Central memory CD8-positive, alpha-beta T cell (primary cell): ENCODE measurements around the gene ACP1.
A peak's percentile ranks its signal among the peaks of the same experiment; 100 is the strongest.

Experiments used
- ATAC-seq: fragments of 150-1000 bp; cut with Tn5 transposase; replicated peaks from 2 replicates; pipeline ENCODE4 v1.10.0; 2022; ENCODE audit warnings: mild to moderate bottlenecking, moderate FRiP score, moderate number of reproducible peaks; ENCODE audit not compliant: poor library complexity, severe bottlenecking; ENCODE audit errors: extremely low read depth
- DNase-seq, 2 donors: peaks; one replicate each; pipeline ENCODE4 v3.0.0; 2021; ENCODE audit warnings: low spot score in 2 of 2
- H3K27ac Mint-ChIP-seq: one replicate; pipeline ENCODE4 v1.8.0; 2022; ENCODE audit warnings: low read depth, mild to moderate bottlenecking, moderate library complexity, mixed read lengths
- H3K27me3 Mint-ChIP-seq: one replicate; pipeline ENCODE4 v1.8.0; 2022; ENCODE audit warnings: mixed read lengths
- H3K36me3 Mint-ChIP-seq: one replicate; pipeline ENCODE4 v1.8.0; 2022; ENCODE audit warnings: mild to moderate bottlenecking, moderate library complexity, mixed read lengths; ENCODE audit not compliant: insufficient read depth
- H3K4me1 Mint-ChIP-seq: one replicate; pipeline ENCODE4 v1.8.0; 2022; ENCODE audit warnings: mixed read lengths
- H3K4me3 Mint-ChIP-seq: one replicate; pipeline ENCODE4 v1.8.0; 2022; ENCODE audit warnings: mild to moderate bottlenecking, moderate library complexity, mixed read lengths
- H3K9me3 Mint-ChIP-seq: one replicate; pipeline ENCODE4 v1.8.0; 2022; ENCODE audit warnings: mixed read lengths

ACP1 gene

GRCh38 chr2:238869-239268 is 25.9 kb upstream of the ACP1 start:
- Mint-ChIP-seq H3K9me3 (no peaks in the 10 kb centered on the region), H3K27me3 (no peaks in the 10 kb centered on the region), H3K4me1 (peaks cover 11% of the 10 kb centered on the region), H3K36me3 (peaks cover 10% of the 10 kb centered on the region), H3K4me3 (peak overlapping the region; percentile 38), H3K27ac (peak overlapping the region; percentile 70)
- DNase-seq: no peak
- ATAC-seq: no peak

- DNase-seq (no peak), ATAC-seq (no peak)
- Mint-ChIP-seq H3K27me3 (no peaks in the 10 kb centered on the region), H3K36me3 (peaks cover 17% of the 10 kb centered on the region), H3K4me3 (no peak overlapping the region), H3K9me3 (no peaks in the 10 kb centered on the region), H3K27ac (no peak overlapping the region), H3K4me1 (peaks cover 6% of the 10 kb centered on the region)
These were observed 20.2 kb upstream of the ACP1 start for GRCh38 chr2:244547-244946.

GRCh38 chr2:246489-247144 is 18.1 kb upstream of the ACP1 start:
- Mint-ChIP-seq H3K9me3 (no peaks in the 10 kb centered on the region), H3K36me3 (peaks cover 10% of the 10 kb centered on the region), H3K4me3 (no peak overlapping the region), H3K27ac (no peak overlapping the region), H3K4me1 (peaks cover 6% of the 10 kb centered on the region), H3K27me3 (no peaks in the 10 kb centered on the region)
- DNase-seq: peak in 1 of 2 donors; percentile 21
- no peak for ATAC-seq

GRCh38 chr2:248724-249123 is 16.0 kb upstream of the ACP1 start:
- no peak overlapping the region for H3K4me3 Mint-ChIP-seq
- H3K36me3 Mint-ChIP-seq: peaks cover 14% of the 10 kb centered on the region
- H3K9me3 Mint-ChIP-seq: no peaks in the 10 kb centered on the region
- no peak for ATAC-seq
- H3K27me3 Mint-ChIP-seq: no peaks in the 10 kb centered on the region
- peaks cover 6% of the 10 kb centered on the region for H3K4me1 Mint-ChIP-seq
- no peak for DNase-seq
- H3K27ac Mint-ChIP-seq: no peak overlapping the region

GRCh38 chr2:249538-250042 is 15.2 kb upstream of the ACP1 start:
- Mint-ChIP-seq H3K36me3 (peaks cover 9% of the 10 kb centered on the region), H3K4me1 (peaks cover 6% of the 10 kb centered on the region), H3K27me3 (no peaks in the 10 kb centered on the region), H3K9me3 (no peaks in the 10 kb centered on the region), H3K27ac (no peak overlapping the region), H3K4me3 (no peak overlapping the region)
- no peak for DNase-seq
- ATAC-seq: no peak

- Mint-ChIP-seq H3K27me3 (no peaks in the 10 kb centered on the region), H3K36me3 (peaks cover 9% of the 10 kb centered on the region), H3K4me3 (no peak overlapping the region), H3K27ac (no peak overlapping the region), H3K4me1 (no peaks in the 10 kb centered on the region), H3K9me3 (no peaks in the 10 kb centered on the region)
- no peak for ATAC-seq
- no peak for DNase-seq
These were observed 12.6 kb upstream of the ACP1 start for GRCh38 chr2:252001-252602.

GRCh38 chr2:253202-253638 is 11.5 kb upstream of the ACP1 start:
- Mint-ChIP-seq H3K9me3 (no peaks in the 10 kb centered on the region), H3K36me3 (peaks cover 7% of the 10 kb centered on the region), H3K4me3 (no peak overlapping the region), H3K27me3 (no peaks in the 10 kb centered on the region), H3K27ac (no peak overlapping the region), H3K4me1 (no peaks in the 10 kb centered on the region)
- no peak for ATAC-seq
- DNase-seq: no peak

GRCh38 chr2:254241-254640 is 10.5 kb upstream of the ACP1 start:
- no peaks in the 10 kb centered on the region for H3K27me3 Mint-ChIP-seq
- H3K9me3 Mint-ChIP-seq: no peaks in the 10 kb centered on the region
- ATAC-seq (no peak), DNase-seq (no peak)
- H3K4me1 Mint-ChIP-seq: no peaks in the 10 kb centered on the region
- H3K36me3 Mint-ChIP-seq: peaks cover 6% of the 10 kb centered on the region
- H3K27ac Mint-ChIP-seq: no peak overlapping the region
- no peak overlapping the region for H3K4me3 Mint-ChIP-seq

- DNase-seq: no peak
- no peaks in the 10 kb centered on the region for H3K9me3 Mint-ChIP-seq
- no peak for ATAC-seq
- peaks cover 6% of the 10 kb centered on the region for H3K36me3 Mint-ChIP-seq
- no peaks in the 10 kb centered on the region for H3K27me3 Mint-ChIP-seq
- no peak overlapping the region for H3K27ac Mint-ChIP-seq
- H3K4me1 Mint-ChIP-seq: no peaks in the 10 kb centered on the region
- H3K4me3 Mint-ChIP-seq: no peak overlapping the region
These were observed 9.6 kb upstream of the ACP1 start for GRCh38 chr2:255195-255594.

GRCh38 chr2:256094-256493 is 8.7 kb upstream of the ACP1 start:
- no peaks in the 10 kb centered on the region for H3K9me3 Mint-ChIP-seq
- H3K27me3 Mint-ChIP-seq: no peaks in the 10 kb centered on the region
- H3K27ac Mint-ChIP-seq: no peak overlapping the region
- DNase-seq (no peak), ATAC-seq (no peak)
- H3K4me3 Mint-ChIP-seq: no peak overlapping the region
- peaks cover 6% of the 10 kb centered on the region for H3K36me3 Mint-ChIP-seq
- no peaks in the 10 kb centered on the region for H3K4me1 Mint-ChIP-seq

- ATAC-seq: no peak
- Mint-ChIP-seq H3K36me3 (no peaks in the 10 kb centered on the region), H3K4me3 (no peak overlapping the region)
These were observed 7.3 kb upstream of the ACP1 start for GRCh38 chr2:257429-257828.

GRCh38 chr2:257842-258241 is 6.9 kb upstream of the ACP1 start:
- Mint-ChIP-seq H3K4me3 (no peak overlapping the region), H3K4me1 (no peaks in the 10 kb centered on the region), H3K9me3 (no peaks in the 10 kb centered on the region), H3K36me3 (no peaks in the 10 kb centered on the region), H3K27me3 (no peaks in the 10 kb centered on the region), H3K27ac (no peak overlapping the region)
- ATAC-seq: no peak
- no peak for DNase-seq

More at GRCh38 chr2:257429-257828, 7.3 kb upstream of the ACP1 start:
- H3K9me3 Mint-ChIP-seq: no peaks in the 10 kb centered on the region
- DNase-seq: no peak
- H3K27ac Mint-ChIP-seq: no peak overlapping the region
- no peaks in the 10 kb centered on the region for H3K27me3 Mint-ChIP-seq
- H3K4me1 Mint-ChIP-seq: no peaks in the 10 kb centered on the region

- no peak for ATAC-seq
- Mint-ChIP-seq H3K9me3 (no peaks in the 10 kb centered on the region), H3K4me3 (no peak overlapping the region), H3K36me3 (peaks cover 2% of the 10 kb centered on the region), H3K27me3 (no peaks in the 10 kb centered on the region), H3K27ac (no peak overlapping the region), H3K4me1 (no peaks in the 10 kb centered on the region)
- DNase-seq: no peak
These were observed 5.8 kb upstream of the ACP1 start for GRCh38 chr2:258933-259332.
